Activated naive CD4-positive, alpha-beta T cell treated with anti-CD3 and anti-CD28 coated beads, Interleukin-2, amount 50 U/mL, for 72 hours (primary cell): ENCODE measurements around the gene CKLF. TPM values are rescaled to one million over a fixed set of nuclear protein-coding genes. Genes with fewer than 3 reads are reported as not detected.
"Not testable (repeated sequence)": the region's sequence is repeated elsewhere in the genome, so short reads cannot be mapped to it uniquely, and the experiment has no call there.

Experiments
- ATAC-seq, 2 donors: fragments of 150-1000 bp; cut with Tn5 transposase; 2 replicates each; pipeline ENCODE4 v1.10.0; 2021; ENCODE audit warnings: mild to moderate bottlenecking in 2 of 2, moderate library complexity in 2 of 2
- DNase-seq, 2 donors: peaks; one replicate each; pipeline ENCODE4 v3.0.0; 2021 to 2022; ENCODE audit warnings: low spot score in 2 of 2
- H3K27ac Mint-ChIP-seq, 2 donors: one replicate each; pipeline ENCODE4 v1.8.0; 2022; ENCODE audit warnings: mild to moderate bottlenecking in 2 of 2, mixed read lengths in 2 of 2
- H3K36me3 Mint-ChIP-seq, 2 donors: one replicate each; pipeline ENCODE4 v1.8.0; 2022; ENCODE audit warnings: mixed read lengths in 2 of 2
- H3K9me3 Mint-ChIP-seq, 2 donors: one replicate each; pipeline ENCODE4 v1.8.0; 2022; ENCODE audit warnings: mixed read lengths in 2 of 2
- total RNA-seq, 2 donors: library from RNA; stranded (reverse); gene quantifications; one replicate each; pipeline ENCODE4 v1.2.3, GENCODE V29; 2022

The CKLF gene
- total RNA-seq, 2 donors from 2014 or later: 117 to 136 TPM

- Mint-ChIP-seq H3K27ac (peak overlapping the region; percentile 97 to 99), H3K9me3 (no peaks in the 10 kb centered on the region), H3K36me3 (peaks cover 40 to 47% of the 10 kb centered on the region in 2 donors)
- ATAC-seq (peak in 1 of 2 donors; percentile 28), DNase-seq (peak in 1 of 2 donors; percentile 22)
Observed at GRCh38 chr16:66551788-66552285, 539 bp upstream of the CKLF start.

GRCh38 chr16:66553223-66553622 is 847 bp downstream of the CKLF start:
- Mint-ChIP-seq H3K27ac (peak overlapping the region; percentile 97 to 99), H3K36me3 (peaks cover 42 to 51% of the 10 kb centered on the region in 2 donors)
- peak in 1 of 2 donors; percentile 14 for ATAC-seq

GRCh38 chr16:66554021-66554420 is 1.6 kb downstream of the CKLF start:
- ATAC-seq (no peak), DNase-seq (no peak)
- Mint-ChIP-seq H3K27ac (peak overlapping the region in 1 of 2 donors; percentile 97), H3K36me3 (peaks cover 46 to 51% of the 10 kb centered on the region in 2 donors), H3K9me3 (no peaks in the 10 kb centered on the region)

More at GRCh38 chr16:66553223-66553622, 847 bp downstream of the CKLF start:
- H3K9me3 Mint-ChIP-seq: no peaks in the 10 kb centered on the region
- DNase-seq: no peak

GRCh38 chr16:66554495-66554894 is 2.1 kb downstream of the CKLF start:
- Mint-ChIP-seq H3K36me3 (peaks cover 46 to 51% of the 10 kb centered on the region in 2 donors), H3K27ac (peak overlapping the region in 1 of 2 donors; percentile 23)
- no peak for ATAC-seq

GRCh38 chr16:66560107-66560506 is 7.7 kb downstream of the CKLF start:
- Mint-ChIP-seq H3K9me3 (no peaks in the 10 kb centered on the region), H3K36me3 (peaks cover 29 to 39% of the 10 kb centered on the region in 2 donors), H3K27ac (peak overlapping the region in 1 of 2 donors; percentile 1)
- no peak for ATAC-seq
- no peak for DNase-seq

More at GRCh38 chr16:66554495-66554894, 2.1 kb downstream of the CKLF start:
- H3K9me3 Mint-ChIP-seq: no peaks in the 10 kb centered on the region
- no peak for DNase-seq

- H3K36me3 Mint-ChIP-seq: peaks cover 18 to 42% of the 10 kb centered on the region in 2 donors
- H3K9me3 Mint-ChIP-seq: no peaks in the 10 kb centered on the region
- ATAC-seq (no peak), DNase-seq (no peak)
- H3K27ac Mint-ChIP-seq: no peak overlapping the region
Observed at GRCh38 chr16:66561381-66562080, 9.2 kb downstream of the CKLF start.

- no peak for DNase-seq
- Mint-ChIP-seq H3K27ac (peak overlapping the region in 1 of 2 donors; percentile 37), H3K36me3 (peaks cover 16 to 51% of the 10 kb centered on the region in 2 donors), H3K9me3 (no peaks in the 10 kb centered on the region)
- ATAC-seq: no peak
Observed at GRCh38 chr16:66562409-66562808, 10.0 kb downstream of the CKLF start.

- Mint-ChIP-seq H3K27ac (peak overlapping the region; percentile 37 to 86), H3K36me3 (peaks cover 14 to 57% of the 10 kb centered on the region in 2 donors), H3K9me3 (no peaks in the 10 kb centered on the region)
- ATAC-seq: no peak
- no peak for DNase-seq
Observed at GRCh38 chr16:66562986-66563385, 10.6 kb downstream of the CKLF start.

GRCh38 chr16:66563574-66564334 is 11.4 kb downstream of the CKLF start:
- Mint-ChIP-seq H3K9me3 (no peaks in the 10 kb centered on the region), H3K27ac (peak overlapping the region; percentile 38 to 86), H3K36me3 (peaks cover 14 to 52% of the 10 kb centered on the region in 2 donors)
- ATAC-seq (peak; percentile 94 to 96), DNase-seq (no peak)

GRCh38 chr16:66566051-66566901 is 13.9 kb downstream of the CKLF start, which contains the start of gene CMTM1:
TSS of gene CMTM1 (plus strand) at chr16:66566439. CDS start at chr16:66566514, 75 bp downstream.
- Mint-ChIP-seq H3K27ac (peak within 1 kb of the TSS in 1 of 2 donors; percentile 40), H3K36me3 (peaks cover 4 to 42% of the 10 kb centered on the region in 2 donors), H3K9me3 (no peaks in the 10 kb centered on the region)
- ATAC-seq (no peak), DNase-seq (no peak)

- ATAC-seq, DNase-seq: not testable (repeated sequence)
Observed at GRCh38 chr16:66567270-66567669, 14.9 kb downstream of the CKLF start.

GRCh38 chr16:66568355-66568754 is 16.0 kb downstream of the CKLF start:
- no peaks in the 10 kb centered on the region for H3K9me3 Mint-ChIP-seq
- no peak for ATAC-seq
- no peak for DNase-seq
- peaks cover 4 to 37% of the 10 kb centered on the region in 2 donors for H3K36me3 Mint-ChIP-seq
- H3K27ac Mint-ChIP-seq: peak overlapping the region in 1 of 2 donors; percentile 44

More at GRCh38 chr16:66567270-66567669, 14.9 kb downstream of the CKLF start:
- peaks cover 4 to 42% of the 10 kb centered on the region in 2 donors for H3K36me3 Mint-ChIP-seq
- not testable (repeated sequence) for H3K27ac Mint-ChIP-seq, H3K9me3 Mint-ChIP-seq

- DNase-seq (no peak), ATAC-seq (no peak)
- Mint-ChIP-seq H3K27ac (no peak overlapping the region), H3K36me3 (peaks cover 4 to 35% of the 10 kb centered on the region in 2 donors), H3K9me3 (no peaks in the 10 kb centered on the region)
Observed at GRCh38 chr16:66569131-66569530, 16.8 kb downstream of the CKLF start.

- no peaks in the 10 kb centered on the region for H3K9me3 Mint-ChIP-seq
- no peak for DNase-seq
- H3K36me3 Mint-ChIP-seq: peaks cover under 1 to 31% of the 10 kb centered on the region in 2 donors
- ATAC-seq: no peak
- H3K27ac Mint-ChIP-seq: no peak overlapping the region
Observed at GRCh38 chr16:66569827-66570405, 17.5 kb downstream of the CKLF start.

- Mint-ChIP-seq H3K27ac (no peak overlapping the region), H3K36me3 (peaks cover 0 to 6% of the 10 kb centered on the region in 2 donors), H3K9me3 (no peaks in the 10 kb centered on the region)
- ATAC-seq: peak in 1 of 2 donors; percentile 46
- no peak for DNase-seq
Observed at GRCh38 chr16:66572356-66572755, 20.0 kb downstream of the CKLF start.

GRCh38 chr16:66574081-66574480 is 21.7 kb downstream of the CKLF start:
- Mint-ChIP-seq H3K9me3 (no peaks in the 10 kb centered on the region), H3K27ac (peak overlapping the region in 1 of 2 donors; percentile 47), H3K36me3 (no peaks in the 10 kb centered on the region)
- DNase-seq (no peak), ATAC-seq (no peak)
